NCI-H524 treated with DMSO at 0.1 percent for 48 hours (cell line): ENCODE results near the gene RNF4.
"Not testable (repeated sequence)": the region's sequence is repeated elsewhere in the genome, so short reads cannot be mapped to it uniquely, and the experiment has no call there.

Experiments
- DNase-seq: peaks from one replicate; lab custom pipeline; 2025; lab: John Stamatoyannopoulos, UW

The RNF4 gene

GRCh38 chr4:2535376-2536192 is 66.7 kb downstream of the RNF4 start:
- DNase-seq = no peak

DNA sequence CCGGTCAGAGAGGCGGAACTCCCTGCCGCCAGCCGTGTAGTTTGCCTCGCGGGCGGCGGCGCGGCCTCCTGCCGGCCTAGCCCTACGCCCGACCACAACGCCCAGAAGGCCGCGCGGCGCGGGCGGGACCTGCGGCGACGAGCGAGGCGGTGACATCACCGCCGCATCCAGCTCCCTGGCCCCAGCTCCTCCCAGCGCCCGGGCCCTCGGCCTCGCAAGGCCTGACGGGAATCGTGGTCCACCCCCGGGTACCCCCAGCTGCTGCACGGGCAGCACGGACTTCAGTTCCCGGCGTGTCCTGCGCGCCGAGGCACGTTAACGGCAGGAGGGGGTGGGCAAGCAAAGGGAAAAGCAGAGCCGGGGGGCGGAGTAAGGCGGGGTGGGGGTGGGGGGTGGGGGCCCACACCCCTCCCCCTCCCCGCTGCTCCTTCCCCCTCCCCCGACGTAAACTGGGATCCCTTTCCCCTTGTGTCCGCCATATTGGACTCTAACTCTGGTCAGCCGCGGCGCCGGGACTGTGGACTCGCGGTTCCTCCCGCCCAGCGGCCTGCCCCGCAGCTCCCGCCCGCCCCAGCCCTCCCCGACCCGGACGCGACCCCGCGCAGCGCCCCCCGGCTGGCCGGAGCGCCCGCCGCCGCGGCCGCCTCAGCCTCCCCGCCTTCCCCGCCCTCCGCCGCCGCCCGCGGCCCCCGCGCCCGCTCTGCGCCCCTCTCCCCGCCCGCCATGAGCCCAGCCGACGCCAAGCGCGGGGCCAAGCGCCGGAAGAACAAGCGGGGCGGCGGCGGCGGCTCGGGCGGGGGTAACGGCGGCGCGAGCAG is 67.5 kb downstream of the RNF4 start, which contains the start of gene FAM193A:
FAM193A (plus strand) TSS at position 455 of the 818 bp plus-strand sequence; CDS start at position 724, 269 bp downstream.
- peak; percentile 87 for DNase-seq

DNA sequence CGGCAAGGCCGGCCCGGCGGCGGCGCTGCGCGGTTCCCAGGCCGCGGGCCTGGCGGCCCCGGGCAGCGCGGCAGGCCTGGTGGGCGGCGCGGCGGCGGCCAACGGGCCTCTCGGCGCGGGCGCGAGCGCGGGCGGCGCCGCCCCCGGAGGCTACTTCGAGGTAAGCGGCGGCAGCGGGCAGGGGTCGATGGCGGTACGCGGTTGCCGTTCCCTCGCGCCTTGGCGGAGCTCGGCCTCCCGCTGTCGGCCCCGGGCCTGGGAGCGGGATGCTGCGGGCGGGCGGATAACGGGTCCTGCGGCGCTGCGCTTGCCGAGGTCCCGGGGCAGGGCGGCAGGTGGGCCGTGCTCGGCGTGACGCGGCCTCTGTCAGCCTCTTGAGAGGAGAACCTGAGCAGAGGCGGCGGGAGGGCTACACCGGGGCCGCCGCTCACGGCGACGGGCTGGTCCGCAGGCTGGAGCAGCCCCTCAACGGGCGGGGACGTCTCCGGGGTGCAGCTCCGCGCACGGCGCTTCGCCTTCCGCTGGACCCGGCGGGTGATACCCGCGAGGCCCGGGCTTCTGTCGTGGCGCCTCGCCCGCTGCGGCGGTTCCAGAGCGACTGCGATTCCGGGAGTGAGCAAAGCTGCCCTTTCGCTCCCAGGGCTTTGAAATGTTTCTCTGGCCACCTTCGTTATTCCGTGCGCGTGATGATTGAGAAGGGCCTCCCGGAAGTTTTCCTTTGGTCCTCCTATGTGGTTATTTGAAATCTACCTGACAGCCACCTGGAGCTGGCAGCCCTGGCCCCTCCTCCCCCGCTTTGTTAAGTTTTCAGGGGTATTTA is 68.3 kb downstream of the RNF4 start:
- DNase-seq = no peak

GRCh38 chr4:2543580-2544191 is 74.8 kb downstream of the RNF4 start:
- not testable (repeated sequence) for DNase-seq

GRCh38 chr4:2545321-2546013 is 76.6 kb downstream of the RNF4 start:
- no peak for DNase-seq

- DNase-seq = no peak
These were observed 77.4 kb downstream of the RNF4 start for GRCh38 chr4:2546286-2546823.

- DNase-seq = not testable (repeated sequence)
These were observed 78.2 kb downstream of the RNF4 start for GRCh38 chr4:2546961-2547691.

DNA sequence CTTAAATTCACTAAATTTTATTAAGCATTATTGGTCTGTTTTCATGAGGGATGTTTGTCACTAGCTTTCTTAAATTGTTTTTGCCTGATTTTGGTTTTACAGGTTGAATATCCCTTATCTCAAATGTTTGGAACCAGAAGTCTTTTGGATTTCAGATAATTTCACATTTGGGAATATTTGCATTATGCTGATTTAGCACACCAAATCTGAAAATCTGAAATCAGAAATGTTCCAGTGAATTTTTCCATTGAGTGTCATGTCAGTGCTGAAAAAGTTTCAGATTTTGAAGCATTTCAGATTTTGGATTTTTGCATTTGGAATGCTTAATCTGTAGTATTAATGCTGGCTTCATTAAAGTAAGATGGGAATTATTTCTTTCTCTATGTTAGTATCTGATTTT is 82.2 kb downstream of the RNF4 start:
- DNase-seq = no peak

DNA sequence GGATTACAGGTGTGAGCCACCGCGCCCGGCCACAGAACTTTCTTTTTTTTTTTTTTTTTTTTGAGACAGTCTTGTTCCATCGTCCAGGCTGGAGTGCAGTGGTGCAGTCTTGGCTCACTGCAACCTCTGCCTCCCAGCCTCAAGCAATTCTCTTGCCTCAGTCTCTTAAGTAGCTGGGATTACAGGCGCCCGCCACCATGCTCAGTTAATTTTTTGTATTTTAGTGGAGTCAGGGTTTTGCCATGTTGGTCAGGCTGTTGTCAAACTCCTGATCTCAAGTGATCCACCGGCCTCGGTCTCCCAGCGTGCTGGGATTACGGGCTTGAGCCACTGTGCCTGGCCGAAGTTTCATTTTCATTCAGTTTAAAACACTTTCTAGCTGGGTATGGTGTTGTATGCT is 83.9 kb downstream of the RNF4 start:
- no peak for DNase-seq

DNA sequence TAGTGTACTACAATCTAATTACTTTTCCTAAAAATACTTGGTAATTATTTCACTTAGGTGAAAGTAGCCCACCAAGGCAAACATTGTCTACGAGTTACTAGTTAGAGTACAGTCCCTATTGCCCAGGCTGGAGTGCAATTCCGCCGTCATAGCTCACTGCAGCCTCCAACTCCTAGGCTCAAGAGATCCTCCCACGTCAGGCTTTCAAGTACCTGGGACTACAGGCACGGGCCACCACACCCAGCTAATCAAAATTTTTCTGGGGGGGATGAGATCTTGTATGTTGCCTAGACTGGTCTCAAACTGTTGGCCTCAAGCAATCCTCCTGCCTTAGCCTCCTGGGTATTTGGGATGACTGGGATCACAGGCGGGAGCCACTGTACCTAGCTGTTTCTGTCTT is 89.4 kb downstream of the RNF4 start:
- DNase-seq = no peak

GRCh38 chr4:2560167-2560566 is 91.3 kb downstream of the RNF4 start:
- DNase-seq = no peak
